Esophagus (tissue), 2 donors: ENCODE data around the gene DMRTA2. TPM values are rescaled to one million over a fixed set of nuclear protein-coding genes. Genes with fewer than 3 reads are reported as not detected.

ENCODE experiments used
- H3K27ac ChIP-seq, 2 donors: one replicate each; pipeline ENCODE4 v1.5.1; 2013; ENCODE audit warnings: low read depth in 2 of 2, mild to moderate bottlenecking in 2 of 2, inconsistent platforms in 1 of 2, low read length in 1 of 2, moderate library complexity in 1 of 2
- H3K27me3 ChIP-seq, 2 donors: one replicate each; pipeline ENCODE4 v1.6.1; 2013; ENCODE audit warnings: low read length in 2 of 2, control low read depth in 1 of 2, mild to moderate bottlenecking in 1 of 2; ENCODE audit not compliant: insufficient read depth in 2 of 2, control insufficient read depth in 1 of 2
- H3K36me3 ChIP-seq, 2 donors: one replicate each; pipeline ENCODE4 v1.6.1; 2013; ENCODE audit warnings: low read length in 1 of 2; ENCODE audit not compliant: control insufficient read depth in 2 of 2, insufficient read depth in 2 of 2
- H3K4me1 ChIP-seq, 2 donors: one replicate each; pipeline ENCODE4 v1.6.1; 2013; ENCODE audit warnings: low read length in 1 of 2; ENCODE audit not compliant: control insufficient read depth in 2 of 2, insufficient read depth in 2 of 2
- H3K4me3 ChIP-seq, 2 donors: one replicate each; pipeline ENCODE4 v1.5.1; 2013; ENCODE audit warnings: low read length in 2 of 2, mild to moderate bottlenecking in 2 of 2, low read depth in 1 of 2, moderate library complexity in 1 of 2
- H3K9me3 ChIP-seq, 2 donors: one replicate each; pipeline ENCODE4 v1.6.1; 2013; ENCODE audit warnings: mild to moderate bottlenecking in 2 of 2, low read depth in 1 of 2, low read length in 1 of 2, moderate library complexity in 1 of 2; ENCODE audit not compliant: control insufficient read depth in 2 of 2, insufficient read depth in 1 of 2
- WGBS, 2 donors: extraction: QIAGEN DNeasy Blood & Tissue Kit; methylation state at CpG; one replicate each; pipeline ENCODE4 v1.1.7; 2013; 5-methylcytosine and 5-hydroxymethylcytosine counted together
- polyA plus RNA-seq, 2 donors: library from polyadenylated mRNA; stranded (reverse); fragments of 200-250 nt; gene quantifications; one replicate each; pipeline ENCODE4 v1.2.3, GENCODE V29; 2013
- donor health status: healthy with polysubstance abuse.
- donor health status: Bipolar disorder and iron deficiency.

DMRTA2 gene
- polyA plus RNA-seq, 2 donors: 0.98 to 1.5 TPM

DNA sequence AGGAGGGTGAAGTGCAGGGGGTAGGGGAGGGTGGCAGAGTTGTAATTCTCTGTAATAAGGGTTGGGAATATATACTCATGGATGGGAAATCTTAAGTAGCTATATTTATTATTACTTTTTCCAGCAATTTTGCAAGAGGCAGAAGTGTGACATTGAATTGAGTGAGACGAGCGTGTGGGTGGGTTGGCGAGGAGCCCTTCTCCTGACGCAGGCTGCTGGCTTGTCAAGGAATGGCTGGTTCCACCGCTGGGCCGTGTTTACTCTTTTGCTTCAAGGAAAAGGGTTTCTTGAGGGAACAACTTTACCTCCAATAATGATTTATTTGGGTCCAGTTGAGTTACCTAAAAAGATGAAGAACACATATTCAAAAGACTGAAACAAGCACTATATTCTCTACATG is 17.9 kb upstream of the DMRTA2 start:
- Histone ChIP-seq H3K9me3 (no peaks in the 10 kb centered on the region), H3K4me3 (no peak overlapping the region), H3K4me1 (no peaks in the 10 kb centered on the region), H3K27ac (no peak overlapping the region), H3K36me3 (peaks cover 4% of the 10 kb centered on the region in 2 donors), H3K27me3 (no peaks in the 10 kb centered on the region)
- WGBS, 2 donors: 82 to 83% methylated on average over 6 of the region's 6 CpGs

DNA sequence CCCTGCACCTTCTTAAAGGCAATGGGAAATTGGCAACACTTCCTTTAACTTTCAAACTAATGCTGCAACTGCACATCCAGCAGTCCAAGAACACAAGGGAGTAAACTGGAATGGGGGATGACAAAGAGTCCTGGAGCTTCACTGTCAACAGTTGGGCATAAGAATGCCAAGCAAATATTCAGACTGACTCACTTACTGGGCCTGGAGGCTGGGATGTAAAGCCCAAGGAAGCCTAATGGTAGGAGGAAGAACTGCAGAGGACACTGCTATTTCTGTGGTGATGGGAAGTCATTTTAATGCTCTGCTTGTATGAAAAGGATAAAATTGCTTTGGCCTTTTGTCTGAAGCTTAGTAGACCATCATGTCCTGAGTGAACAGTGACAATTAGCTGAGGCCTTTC is 15.7 kb upstream of the DMRTA2 start:
- Histone ChIP-seq H3K9me3 (no peaks in the 10 kb centered on the region), H3K36me3 (peaks cover 4% of the 10 kb centered on the region in 2 donors), H3K4me3 (no peak overlapping the region), H3K27ac (no peak overlapping the region), H3K4me1 (no peaks in the 10 kb centered on the region), H3K27me3 (no peaks in the 10 kb centered on the region)

DNA sequence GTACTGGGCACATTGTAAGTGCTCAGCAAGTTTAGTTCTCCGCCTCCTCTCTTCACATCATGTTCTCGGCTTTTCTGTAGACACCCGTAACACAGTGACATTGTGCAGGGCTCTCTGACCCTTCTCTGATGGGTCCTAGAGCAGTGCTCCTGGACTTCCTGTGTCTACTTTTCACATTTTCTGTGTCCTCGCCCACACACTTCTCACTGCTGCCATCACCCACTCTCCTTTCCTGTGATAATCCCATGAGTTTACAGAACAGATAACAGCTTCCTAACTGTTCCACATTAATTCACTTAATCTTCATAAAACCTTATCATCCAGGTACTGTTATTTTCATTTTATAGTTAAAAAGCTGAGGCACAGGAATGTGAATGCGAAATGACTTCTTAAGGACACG is 13.2 kb upstream of the DMRTA2 start:
- WGBS, 2 donors: 94% methylated on average over 6 of the region's 6 CpGs
- H3K27me3 ChIP-seq: no peaks in the 10 kb centered on the region
- no peaks in the 10 kb centered on the region for H3K9me3 ChIP-seq
- no peak overlapping the region for H3K27ac ChIP-seq
- H3K36me3 ChIP-seq: peaks cover 0 to 4% of the 10 kb centered on the region in 2 donors
- no peak overlapping the region for H3K4me3 ChIP-seq
- no peaks in the 10 kb centered on the region for H3K4me1 ChIP-seq

DNA sequence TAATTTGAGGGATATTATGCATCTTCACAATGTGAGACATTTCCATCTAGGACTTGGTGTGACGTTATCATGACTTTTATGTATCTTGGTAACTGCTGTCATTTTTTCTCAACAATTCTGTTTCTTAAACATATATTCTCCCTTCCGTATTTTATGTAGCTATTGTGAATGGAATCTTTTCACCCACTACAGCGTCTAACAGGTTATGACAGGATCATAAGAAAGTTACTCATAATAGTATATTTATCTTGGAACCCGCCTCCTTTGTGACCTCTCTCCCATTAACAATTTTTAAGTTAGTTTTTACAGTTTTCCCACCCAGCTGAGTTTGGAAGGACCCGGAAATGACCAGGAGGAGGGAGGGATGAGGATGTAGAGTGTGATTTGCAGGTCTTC is 6.8 kb upstream of the DMRTA2 start:
- H3K4me3 ChIP-seq: peak overlapping the region in 1 of 2 donors; percentile 30

DNA sequence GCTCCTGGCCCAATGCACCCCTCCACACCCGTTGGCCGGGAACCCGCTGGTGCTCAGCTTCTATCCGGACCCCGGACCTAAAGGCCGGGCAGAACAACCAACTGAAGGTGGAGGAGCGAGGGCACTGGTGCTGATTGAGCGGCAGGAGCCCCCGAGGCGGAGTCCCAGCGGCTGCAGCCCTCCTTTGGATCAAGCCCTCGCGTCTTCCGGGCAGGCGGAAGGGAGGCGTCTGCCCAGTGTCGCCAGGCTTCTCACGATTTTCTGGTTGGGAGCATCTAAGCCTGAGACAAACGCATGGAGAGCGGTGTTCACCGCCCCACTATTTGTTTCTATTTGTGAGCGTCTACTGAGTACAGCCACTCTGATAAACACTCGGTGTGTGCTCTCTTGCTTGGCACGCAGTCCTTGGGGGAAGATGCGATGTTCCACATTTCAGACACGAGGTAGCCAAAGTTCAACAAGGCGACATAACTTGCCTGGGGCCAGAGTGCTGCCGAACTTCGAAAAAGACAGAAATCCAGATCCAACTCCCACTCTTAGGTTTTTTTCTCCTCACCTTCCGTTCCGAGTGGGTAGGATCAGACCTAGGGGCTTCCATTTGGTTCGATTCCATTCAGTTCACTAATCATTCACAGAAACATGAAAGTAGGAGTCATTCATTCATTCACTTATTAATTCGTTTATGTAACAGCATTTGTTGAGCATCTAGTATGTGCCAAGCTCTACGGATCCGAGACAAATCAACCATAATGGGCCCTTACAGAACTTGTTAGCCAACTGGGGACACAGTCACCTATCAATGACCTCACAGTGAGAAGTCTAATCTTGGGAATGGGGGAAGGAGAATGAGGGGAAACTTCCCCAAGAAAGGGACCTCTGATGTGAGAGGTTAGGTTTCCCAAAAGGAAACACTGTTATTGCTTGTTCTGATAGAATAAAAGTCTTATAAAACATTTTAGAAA is 4.9 kb upstream of the DMRTA2 start:
- Histone ChIP-seq H3K4me1 (peaks cover 0 to 17% of the 10 kb centered on the region in 2 donors), H3K27me3 (peaks cover 0 to 42% of the 10 kb centered on the region in 2 donors)

More for the DNA sequence above, 6.8 kb upstream of the DMRTA2 start:
- H3K27ac ChIP-seq: no peak overlapping the region
- WGBS, 2 donors: 11% methylated on average over 5 of the region's 5 CpGs
- H3K4me1 ChIP-seq: peaks cover 0 to 13% of the 10 kb centered on the region in 2 donors
- peaks cover 0 to 34% of the 10 kb centered on the region in 2 donors for H3K27me3 ChIP-seq
- H3K36me3 ChIP-seq: no peaks in the 10 kb centered on the region
- peaks cover 0 to 5% of the 10 kb centered on the region in 2 donors for H3K9me3 ChIP-seq

DNA sequence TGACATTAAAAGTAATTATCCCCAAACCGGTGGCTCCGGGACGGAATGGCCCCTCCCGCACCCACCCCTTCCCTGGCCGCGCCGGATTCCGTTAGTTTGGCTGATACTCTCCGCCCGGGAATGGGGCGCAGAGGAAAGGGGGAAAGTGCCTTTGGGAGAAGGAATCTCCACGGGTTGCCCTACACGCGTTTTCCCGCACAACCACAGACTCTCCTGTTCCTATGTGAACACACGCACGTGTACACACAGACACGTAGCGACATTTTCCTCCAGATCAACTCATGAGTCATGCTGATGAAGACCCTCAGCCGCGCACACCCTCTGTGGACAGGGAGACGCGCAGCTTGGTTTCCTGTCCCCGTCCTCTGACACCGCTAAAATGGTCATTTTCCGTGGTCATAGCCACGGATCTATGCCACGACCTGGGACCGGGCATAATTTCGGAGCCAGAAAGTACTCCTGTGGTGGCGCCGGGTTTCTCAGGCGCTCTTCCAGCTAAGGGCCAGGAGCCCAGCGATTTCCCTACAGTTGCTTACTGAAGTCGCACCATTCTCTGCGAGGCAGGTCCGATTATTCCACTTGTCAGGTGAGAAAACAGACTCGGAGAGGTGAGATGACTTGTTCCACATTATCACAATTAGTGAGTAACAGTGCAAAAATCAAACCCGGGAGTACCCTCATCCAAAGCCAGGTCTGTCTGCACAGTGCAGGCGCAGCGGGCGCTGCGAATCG is 4.0 kb upstream of the DMRTA2 start:
- WGBS, 2 donors: 19 to 32% methylated on average over 44 of the region's 44 CpGs
- Histone ChIP-seq H3K4me3 (no peak overlapping the region), H3K27ac (no peak overlapping the region), H3K9me3 (peaks cover 0 to 5% of the 10 kb centered on the region in 2 donors), H3K36me3 (no peaks in the 10 kb centered on the region), H3K27me3 (peaks cover 0 to 42% of the 10 kb centered on the region in 2 donors), H3K4me1 (peaks cover 0 to 21% of the 10 kb centered on the region in 2 donors)

More for the DNA sequence above, 4.9 kb upstream of the DMRTA2 start:
- H3K4me3 ChIP-seq: no peak overlapping the region
- 21 to 41% methylated on average over 35 of the region's 35 CpGs for WGBS, 2 donors
- H3K27ac ChIP-seq: no peak overlapping the region
- no peaks in the 10 kb centered on the region for H3K36me3 ChIP-seq
- peaks cover 0 to 5% of the 10 kb centered on the region in 2 donors for H3K9me3 ChIP-seq

DNA sequence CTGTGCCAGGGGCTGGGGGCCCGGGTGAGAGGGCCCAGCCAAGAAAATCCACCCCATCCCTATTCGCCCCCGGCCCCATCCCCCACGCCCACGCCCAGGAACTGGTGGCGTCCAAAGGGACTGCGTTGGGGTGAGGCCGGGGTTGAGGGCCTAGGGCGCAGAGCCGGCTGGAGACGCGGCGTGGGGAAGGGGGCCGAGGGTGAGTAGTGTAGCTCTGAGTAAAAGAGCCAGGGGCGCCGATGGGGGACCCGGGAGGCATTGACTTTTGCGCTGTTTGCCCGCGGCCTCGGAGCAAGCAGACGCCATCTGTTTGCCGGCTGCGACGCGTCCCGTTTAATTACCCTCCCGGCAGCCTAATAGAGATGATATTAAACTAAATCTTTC is 3.5 kb upstream of the DMRTA2 start:
- Histone ChIP-seq H3K27me3 (peaks cover 0 to 42% of the 10 kb centered on the region in 2 donors), H3K27ac (no peak overlapping the region), H3K36me3 (no peaks in the 10 kb centered on the region), H3K9me3 (peaks cover 0 to 5% of the 10 kb centered on the region in 2 donors), H3K4me1 (peaks cover 0 to 21% of the 10 kb centered on the region in 2 donors), H3K4me3 (no peak overlapping the region)
- WGBS, 2 donors: 13 to 25% methylated on average over 28 of the region's 28 CpGs

DNA sequence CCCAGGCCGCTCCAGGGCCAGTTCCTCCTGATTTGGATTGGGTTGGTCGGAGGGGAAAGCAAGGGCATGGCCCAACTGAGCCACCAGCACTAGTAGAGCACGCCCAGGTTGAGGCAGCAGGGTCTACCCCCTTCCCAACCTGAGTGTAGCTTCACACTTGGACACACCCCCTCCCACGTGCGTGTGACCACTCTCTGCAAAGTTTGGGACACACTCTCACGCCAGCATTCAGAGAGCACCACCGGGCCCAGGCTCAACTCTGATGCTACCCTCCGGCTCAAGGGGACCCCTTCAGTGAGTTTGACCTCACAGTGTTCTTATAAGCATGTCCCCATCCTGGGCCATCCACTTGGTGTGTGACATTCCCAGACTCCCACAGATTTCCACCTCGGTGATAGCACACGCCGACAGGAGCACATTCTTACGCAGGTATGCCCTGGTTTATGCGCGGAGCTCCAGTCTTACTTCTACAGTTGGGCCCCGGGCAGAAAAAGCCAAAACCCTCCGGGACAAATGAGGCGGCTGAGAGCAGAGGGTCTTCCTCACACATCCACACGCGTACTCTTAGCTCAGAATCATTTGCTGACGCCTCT is 3.0 kb upstream of the DMRTA2 start:
- H3K4me1 ChIP-seq: peaks cover under 1 to 21% of the 10 kb centered on the region in 2 donors
- H3K4me3 ChIP-seq: no peak overlapping the region
- peaks cover 0 to 42% of the 10 kb centered on the region in 2 donors for H3K27me3 ChIP-seq
- no peaks in the 10 kb centered on the region for H3K36me3 ChIP-seq
- no peak overlapping the region for H3K27ac ChIP-seq
- 39 to 47% methylated on average over 20 of the region's 20 CpGs for WGBS, 2 donors
- H3K9me3 ChIP-seq: peaks cover 0 to 8% of the 10 kb centered on the region in 2 donors

DNA sequence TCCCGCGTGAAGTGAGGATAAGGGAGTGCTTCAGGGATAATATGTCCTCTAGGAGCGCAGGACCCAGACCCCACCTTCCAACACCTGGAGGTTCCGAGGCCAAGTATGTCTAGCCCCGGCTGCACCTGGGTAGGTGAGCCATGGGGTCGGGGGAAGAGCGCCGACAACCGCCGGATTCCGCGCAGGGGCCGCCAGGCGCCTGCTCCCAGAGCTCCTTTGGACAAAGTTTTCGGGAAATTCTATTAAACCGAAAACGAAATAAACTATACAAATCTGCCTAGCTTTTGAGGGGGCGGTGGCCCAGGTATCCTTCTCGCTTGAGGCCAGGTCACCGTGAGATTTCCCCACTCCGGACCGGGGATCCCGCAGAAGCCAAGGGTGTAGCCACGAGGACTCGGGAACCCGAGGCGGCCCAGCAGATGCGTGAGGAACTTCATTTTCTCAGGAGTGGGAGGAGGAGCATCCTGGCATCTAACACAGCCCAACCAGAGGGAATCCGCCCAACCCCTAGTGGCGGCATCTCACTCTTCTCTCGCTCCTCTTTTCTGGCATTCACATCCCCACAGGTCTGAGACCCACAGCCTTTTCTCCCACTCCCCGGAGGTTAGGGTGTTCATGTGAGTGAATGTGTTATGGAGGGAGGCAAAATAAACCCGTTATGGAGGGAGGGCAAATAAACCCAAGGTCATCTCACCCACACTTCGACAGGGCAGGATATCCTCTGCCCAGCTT is 2.3 kb upstream of the DMRTA2 start:
- Histone ChIP-seq H3K4me3 (peak overlapping the region in 1 of 2 donors; percentile 65), H3K27me3 (peaks cover 0 to 37% of the 10 kb centered on the region in 2 donors), H3K4me1 (peaks cover 3 to 19% of the 10 kb centered on the region in 2 donors), H3K9me3 (peaks cover 0 to 10% of the 10 kb centered on the region in 2 donors), H3K36me3 (no peaks in the 10 kb centered on the region), H3K27ac (no peak overlapping the region)
- WGBS, 2 donors: 18 to 37% methylated on average over 34 of the region's 34 CpGs
